GM23338 (cell line): Measurements from ENCODE around the gene CASK. TPM values are rescaled to one million over a fixed set of nuclear protein-coding genes. Genes with fewer than 3 reads are reported as not detected.

Source experiments
- ATAC-seq: fragments of 200-7000 bp; cut with Tn5 transposase; 3 replicates; pipeline ENCODE4 v1.9.1; 2020
- DNase-seq: peaks from one replicate; pipeline ENCODE4 v3.0.0-alpha.2; 2015; ENCODE audit warnings: low spot score
- H2AFZ ChIP-seq: fragments of 200-600 bp; sonication (generic); 2 replicates; pipeline ENCODE4 v1.8.0; 2016; ENCODE audit warnings: antibody characterized with exemption, mild to moderate bottlenecking, moderate library complexity
- H3F3A ChIP-seq: fragments of 200-600 bp; sonication (generic); replicated peaks from 2 replicates; pipeline ENCODE4 v1.8.0; 2017; ENCODE audit warnings: antibody characterized with exemption, mixed run types, low read depth
- H3K27ac ChIP-seq: fragments of 200-600 bp; sonication (generic); 2 replicates; pipeline ENCODE4 v1.6.1; 2016; ENCODE audit warnings: low read depth
- H3K27me3 ChIP-seq: fragments of 200-600 bp; sonication (generic); 2 replicates; pipeline ENCODE4 v1.8.0; 2016; ENCODE audit warnings: mild to moderate bottlenecking, mixed run types, moderate library complexity; ENCODE audit not compliant: insufficient read depth
- H3K36me3 ChIP-seq: fragments of 200-600 bp; sonication (generic); 2 replicates; pipeline ENCODE4 v1.8.0; 2016; ENCODE audit warnings: mild to moderate bottlenecking; ENCODE audit not compliant: insufficient read depth
- H3K4me1 ChIP-seq: fragments of 200-600 bp; sonication (generic); 2 replicates; pipeline ENCODE4 v1.8.0; 2016; ENCODE audit warnings: mild to moderate bottlenecking, moderate library complexity; ENCODE audit not compliant: insufficient read depth
- H3K4me2 ChIP-seq: fragments of 200-600 bp; sonication (generic); 2 replicates; pipeline ENCODE4 v1.7.1; 2017; ENCODE audit warnings: mixed run types
- H3K4me3 ChIP-seq: fragments of 200-600 bp; sonication (generic); 2 replicates; pipeline ENCODE4 v1.6.1; 2016; ENCODE audit warnings: mixed run types
- H3K79me2 ChIP-seq: fragments of 200-600 bp; sonication (generic); replicated peaks from 2 replicates; pipeline ENCODE4 v1.8.0; 2017; ENCODE audit warnings: mild to moderate bottlenecking; ENCODE audit not compliant: insufficient read depth
- H3K9me2 ChIP-seq: fragments of 200-600 bp; sonication (generic); 2 replicates; pipeline ENCODE4 v1.8.0; 2017; ENCODE audit not compliant: insufficient read depth
- H4K20me1 ChIP-seq: fragments of 200-600 bp; sonication (generic); replicated peaks from 2 replicates; pipeline ENCODE4 v1.8.0; 2017; ENCODE audit warnings: mild to moderate bottlenecking; ENCODE audit not compliant: insufficient read depth
- H3K27ac Mint-ChIP-seq: 2 replicates; pipeline ENCODE4 v1.8.0; 2020; ENCODE audit warnings: inconsistent platforms, mild to moderate bottlenecking, moderate library complexity, mixed read lengths
- H3K27me3 Mint-ChIP-seq: 3 replicates; pipeline ENCODE4 v1.8.0; 2022; ENCODE audit warnings: low read depth, mild to moderate bottlenecking, moderate library complexity, mixed read lengths, inconsistent platforms; ENCODE audit not compliant: insufficient read depth, poor library complexity
- H3K36me3 Mint-ChIP-seq: 3 replicates; pipeline ENCODE4 v1.8.0; 2021; ENCODE audit warnings: low read depth, mild to moderate bottlenecking, inconsistent platforms, moderate library complexity, mixed read lengths
- H3K4me1 Mint-ChIP-seq: 3 replicates; pipeline ENCODE4 v1.8.0; 2020; ENCODE audit warnings: mild to moderate bottlenecking, inconsistent platforms, mixed read lengths
- H3K4me3 Mint-ChIP-seq: 3 replicates; pipeline ENCODE4 v1.8.0; 2021; ENCODE audit warnings: moderate library complexity, mild to moderate bottlenecking, inconsistent platforms, mixed read lengths
- H3K9me3 Mint-ChIP-seq: 3 replicates; pipeline ENCODE4 v1.8.0; 2020; ENCODE audit warnings: moderate library complexity, mild to moderate bottlenecking, inconsistent platforms, mixed read lengths
- CREB1 ChIP-seq: fragments of 250-450 bp; sonication (Bioruptor Pico); IDR thresholded peaks from 2 replicates; pipeline ENCODE4 v1.5.0; 2020; ENCODE audit warnings: low read depth, mild to moderate bottlenecking, moderate library complexity
- EZH2 ChIP-seq: fragments of 200-600 bp; sonication (generic); IDR thresholded peaks from one replicate; pipeline ENCODE4 v1.8.0; 2017; ENCODE audit warnings: antibody characterized with exemption, mild to moderate bottlenecking, low read depth; ENCODE audit not compliant: unreplicated experiment
- EZH2phosphoT487 ChIP-seq: fragments of 200-600 bp; sonication (generic); IDR thresholded peaks from one replicate; pipeline ENCODE4 v1.8.1; 2018; ENCODE audit warnings: antibody characterized with exemption; ENCODE audit not compliant: unreplicated experiment
- JUNB ChIP-seq: IDR thresholded peaks from one replicate; pipeline ENCODE4 v1.6.1; 2016; ENCODE audit warnings: antibody characterized with exemption; ENCODE audit not compliant: unreplicated experiment
- NANOG ChIP-seq: IDR thresholded peaks from 2 replicates; pipeline ENCODE4 v1.6.1; 2016; ENCODE audit warnings: antibody characterized with exemption, borderline replicate concordance
- POLR2AphosphoS5 ChIP-seq: IDR thresholded peaks from 2 replicates; pipeline ENCODE4 v1.6.1; 2016; ENCODE audit warnings: antibody characterized with exemption, low read depth
- STAT1 ChIP-seq: IDR thresholded peaks from one replicate; pipeline ENCODE4 v1.6.1; 2016; ENCODE audit warnings: antibody characterized with exemption; ENCODE audit not compliant: unreplicated experiment
- ZNF114 ChIP-seq: fragments of 250-450 bp; sonication (Bioruptor Pico); IDR thresholded peaks from 2 replicates; pipeline ENCODE4 v1.5.0; 2020; ENCODE audit warnings: mild to moderate bottlenecking, moderate library complexity
- ZNF331 ChIP-seq: fragments of 250-450 bp; sonication (Bioruptor Pico); IDR thresholded peaks from 2 replicates; pipeline ENCODE4 v1.5.0; 2020; ENCODE audit warnings: low read depth, mild to moderate bottlenecking, moderate library complexity
- polyA plus RNA-seq: library from polyadenylated mRNA; unstranded; fragments of >200 nt; fragmentation: Nextera tagmentation; extraction: Ambion mirVana; gene quantifications from 2 replicates; pipeline ENCODE4 v1.2.1, GENCODE V29; 2016
- total RNA-seq: library from RNA; depleted of rRNA; stranded (reverse); fragments of >200 nt; shearing (Covaris generic); gene quantifications from 2 replicates; pipeline ENCODE4 v1.2.3, GENCODE V29; 2014
- TF ChIP-seq, protein P1 (sequence below): IDR thresholded peaks from 2 replicates; pipeline ENCODE4 v1.6.1; 2016; ENCODE audit warnings: antibody characterized with exemption
- TF ChIP-seq, protein P2 (sequence below): IDR thresholded peaks from one replicate; pipeline ENCODE4 v1.6.1; 2018; ENCODE audit warnings: antibody characterized with exemption; ENCODE audit not compliant: unreplicated experiment

CASK gene
- total and polyA plus RNA-seq, 2 experiments from 2014 or later = 15.3 to 44.4 TPM

DNA sequence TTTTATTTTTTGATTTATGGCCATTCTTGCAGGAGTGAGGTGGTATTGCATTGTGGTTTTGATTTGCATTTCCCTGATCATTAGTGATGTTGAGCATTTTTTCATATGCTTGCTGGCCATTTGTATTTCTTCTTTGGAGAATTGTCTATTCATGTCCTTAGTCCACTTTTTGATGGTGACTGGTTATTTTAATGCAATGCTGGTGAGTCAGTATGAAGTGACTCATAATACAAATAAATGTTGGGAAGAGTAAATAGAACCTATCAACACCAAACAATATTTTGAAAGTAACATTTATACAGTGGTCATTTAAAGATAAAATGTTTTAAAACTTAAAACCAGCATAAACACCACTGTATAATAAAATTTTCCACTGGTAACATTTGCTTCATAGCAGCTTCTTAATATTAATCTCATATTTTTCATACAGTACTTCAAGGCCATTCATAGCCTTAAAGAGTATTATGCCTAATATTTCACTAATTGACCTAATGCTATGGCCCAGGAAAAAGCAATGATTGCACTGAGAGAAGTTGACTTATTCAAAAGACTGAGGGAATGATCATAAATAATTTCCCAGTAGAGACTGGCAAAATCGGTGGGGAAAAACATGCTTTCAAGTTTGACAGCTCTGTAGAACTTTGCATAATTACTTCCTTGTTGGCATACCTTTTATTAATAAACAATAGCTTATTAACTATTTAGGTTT is 33.9 kb downstream of the CASK start:
- Histone ChIP-seq H3K4me2 (no peak overlapping the region), H3K79me2 (peaks cover 77% of the 10 kb centered on the region), H3K4me3 (no peak overlapping the region), H3K27ac (no peak overlapping the region), H3K27me3 (no peaks in the 10 kb centered on the region), H3K9me2 (no peaks in the 10 kb centered on the region), H3K36me3 (no peaks in the 10 kb centered on the region), H3K4me1 (0 out of 2 replicates have a peak, but pooled peaks cover 3% of the 10 kb centered on the region), H3F3A (no peaks in the 10 kb centered on the region), H4K20me1 (no peaks in the 10 kb centered on the region; the same call in 1 of the 2 replicates), H2AFZ (no peak overlapping the region)
- TF ChIP-seq EZH2phosphoT487 (no peak), NANOG (no peak), JUNB (no peak), ZNF114 (CRISPR knock-in tag) (no peak)
- DNase-seq (no peak), ATAC-seq (no peak)
- Mint-ChIP-seq H3K27me3 (no peaks in the 10 kb centered on the region), H3K9me3 (no peaks in the 10 kb centered on the region), H3K27ac (no peak overlapping the region), H3K4me3 (no peak overlapping the region), H3K36me3 (peaks cover 4% of the 10 kb centered on the region; the same call in 2 of the 3 replicates), H3K4me1 (peaks cover 3% of the 10 kb centered on the region; the same call in 2 of the 3 replicates)

DNA sequence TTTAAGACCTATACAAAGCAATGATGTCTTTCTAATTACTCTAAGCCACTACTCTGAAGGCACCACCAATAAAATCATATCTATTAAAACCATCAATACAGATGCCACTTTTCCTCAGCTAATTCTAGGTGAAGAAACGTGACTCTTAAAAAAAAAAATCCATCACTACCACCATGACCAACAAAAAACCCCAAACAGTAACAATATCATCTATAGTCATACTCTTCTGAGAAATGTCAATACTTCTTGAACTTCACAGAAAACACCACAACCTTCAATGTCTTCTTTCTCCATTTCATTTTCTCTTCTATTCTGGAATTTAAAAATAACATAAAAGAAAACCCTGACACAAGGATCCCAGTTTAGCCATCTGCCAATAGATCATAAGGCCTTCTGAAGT is 35.7 kb downstream of the CASK start:
- Mint-ChIP-seq H3K9me3 (no peaks in the 10 kb centered on the region), H3K36me3 (peaks cover 4% of the 10 kb centered on the region; the same call in 2 of the 3 replicates)
- H3K79me2 ChIP-seq = peaks cover 80% of the 10 kb centered on the region
- TF ChIP-seq JUNB (no peak), ZNF114 (CRISPR knock-in tag) (no peak), POLR2AphosphoS5 (no peak), EZH2 (no peak), CREB1 (CRISPR knock-in tag) (no peak), EZH2phosphoT487 (no peak), ZNF331 (CRISPR knock-in tag) (no peak), STAT1 (no peak)
- TF ChIP-seq, protein P1, sequence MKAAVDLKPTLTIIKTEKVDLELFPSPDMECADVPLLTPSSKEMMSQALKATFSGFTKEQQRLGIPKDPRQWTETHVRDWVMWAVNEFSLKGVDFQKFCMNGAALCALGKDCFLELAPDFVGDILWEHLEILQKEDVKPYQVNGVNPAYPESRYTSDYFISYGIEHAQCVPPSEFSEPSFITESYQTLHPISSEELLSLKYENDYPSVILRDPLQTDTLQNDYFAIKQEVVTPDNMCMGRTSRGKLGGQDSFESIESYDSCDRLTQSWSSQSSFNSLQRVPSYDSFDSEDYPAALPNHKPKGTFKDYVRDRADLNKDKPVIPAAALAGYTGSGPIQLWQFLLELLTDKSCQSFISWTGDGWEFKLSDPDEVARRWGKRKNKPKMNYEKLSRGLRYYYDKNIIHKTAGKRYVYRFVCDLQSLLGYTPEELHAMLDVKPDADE = no peak
- TF ChIP-seq, protein P2, sequence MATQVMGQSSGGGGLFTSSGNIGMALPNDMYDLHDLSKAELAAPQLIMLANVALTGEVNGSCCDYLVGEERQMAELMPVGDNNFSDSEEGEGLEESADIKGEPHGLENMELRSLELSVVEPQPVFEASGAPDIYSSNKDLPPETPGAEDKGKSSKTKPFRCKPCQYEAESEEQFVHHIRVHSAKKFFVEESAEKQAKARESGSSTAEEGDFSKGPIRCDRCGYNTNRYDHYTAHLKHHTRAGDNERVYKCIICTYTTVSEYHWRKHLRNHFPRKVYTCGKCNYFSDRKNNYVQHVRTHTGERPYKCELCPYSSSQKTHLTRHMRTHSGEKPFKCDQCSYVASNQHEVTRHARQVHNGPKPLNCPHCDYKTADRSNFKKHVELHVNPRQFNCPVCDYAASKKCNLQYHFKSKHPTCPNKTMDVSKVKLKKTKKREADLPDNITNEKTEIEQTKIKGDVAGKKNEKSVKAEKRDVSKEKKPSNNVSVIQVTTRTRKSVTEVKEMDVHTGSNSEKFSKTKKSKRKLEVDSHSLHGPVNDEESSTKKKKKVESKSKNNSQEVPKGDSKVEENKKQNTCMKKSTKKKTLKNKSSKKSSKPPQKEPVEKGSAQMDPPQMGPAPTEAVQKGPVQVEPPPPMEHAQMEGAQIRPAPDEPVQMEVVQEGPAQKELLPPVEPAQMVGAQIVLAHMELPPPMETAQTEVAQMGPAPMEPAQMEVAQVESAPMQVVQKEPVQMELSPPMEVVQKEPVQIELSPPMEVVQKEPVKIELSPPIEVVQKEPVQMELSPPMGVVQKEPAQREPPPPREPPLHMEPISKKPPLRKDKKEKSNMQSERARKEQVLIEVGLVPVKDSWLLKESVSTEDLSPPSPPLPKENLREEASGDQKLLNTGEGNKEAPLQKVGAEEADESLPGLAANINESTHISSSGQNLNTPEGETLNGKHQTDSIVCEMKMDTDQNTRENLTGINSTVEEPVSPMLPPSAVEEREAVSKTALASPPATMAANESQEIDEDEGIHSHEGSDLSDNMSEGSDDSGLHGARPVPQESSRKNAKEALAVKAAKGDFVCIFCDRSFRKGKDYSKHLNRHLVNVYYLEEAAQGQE = no peak

More for the DNA sequence above, 35.7 kb downstream of the CASK start:
- H4K20me1 ChIP-seq = no peaks in the 10 kb centered on the region; the same call in 1 of the 2 replicates
- no peak overlapping the region for H2AFZ ChIP-seq
- 0 out of 2 replicates have a peak, but pooled peaks cover 8% of the 10 kb centered on the region for H3K4me1 ChIP-seq
- H3K4me3 ChIP-seq = no peak overlapping the region
- Mint-ChIP-seq H3K4me3 (no peak overlapping the region), H3K27me3 (no peaks in the 10 kb centered on the region), H3K27ac (no peak overlapping the region), H3K4me1 (peaks cover 10% of the 10 kb centered on the region; the same call in 2 of the 3 replicates)
- no peak overlapping the region for H3K4me2 ChIP-seq
- H3K36me3 ChIP-seq = no peaks in the 10 kb centered on the region
- H3F3A ChIP-seq = no peaks in the 10 kb centered on the region
- ATAC-seq (no peak), DNase-seq (no peak)
- H3K27me3 ChIP-seq = no peaks in the 10 kb centered on the region
- no peaks in the 10 kb centered on the region for H3K9me2 ChIP-seq
- no peak overlapping the region for H3K27ac ChIP-seq
